B cell (primary cell): ENCODE data around the gene TBX1.

ENCODE experiments used
- EZH2 ChIP-seq: IDR thresholded peaks from 2 replicates; pipeline ENCODE4 v1.6.1; 2012; ENCODE audit warnings: borderline replicate concordance, low read depth, mild to moderate bottlenecking, moderate library complexity, low read length; ENCODE audit not compliant: insufficient read depth, poor library complexity, severe bottlenecking
- TF ChIP-seq, protein P1 (sequence below): fragments of 200-600 bp; IDR thresholded peaks from one replicate; pipeline ENCODE4 v1.8.0; 2022; ENCODE audit warnings: antibody characterized with exemption, mild to moderate bottlenecking

DNA sequence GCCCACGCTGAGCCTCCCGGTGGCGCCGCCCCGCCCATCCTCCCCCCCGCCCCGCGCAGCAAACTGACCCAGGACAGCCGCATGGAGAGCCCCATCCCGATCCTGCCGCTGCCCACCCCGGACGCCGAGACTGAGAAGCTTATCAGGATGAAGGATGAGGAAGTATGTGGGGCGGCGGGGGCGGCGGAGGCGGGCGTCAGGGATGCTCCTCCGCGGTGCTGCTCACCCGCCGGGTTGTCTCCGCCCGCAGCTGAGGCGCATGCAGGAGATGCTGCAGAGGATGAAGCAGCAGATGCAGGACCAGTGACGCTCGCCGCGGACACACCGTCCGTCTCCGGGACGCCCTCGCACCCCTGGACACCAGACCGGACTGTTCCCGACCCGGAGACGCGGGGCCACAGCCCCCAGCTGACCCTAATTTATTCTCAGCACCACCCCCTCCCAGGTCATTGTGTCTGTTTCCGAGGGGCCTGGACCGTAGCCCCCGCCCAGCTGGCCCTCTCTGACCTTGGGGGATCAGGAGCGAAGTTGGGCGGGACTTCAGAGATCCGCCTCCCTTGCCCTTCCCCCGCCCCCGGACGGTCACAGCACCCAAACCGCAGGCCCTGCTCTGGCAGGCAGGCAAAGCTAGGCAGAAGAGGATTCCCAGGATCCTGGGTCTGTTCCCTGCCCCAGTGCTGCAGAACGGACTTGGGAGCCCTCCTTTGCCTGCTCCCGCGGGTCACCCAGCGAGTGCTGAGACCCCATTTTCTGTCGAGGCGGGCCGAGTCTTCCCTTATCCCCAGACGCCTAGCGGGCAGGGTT, 38.2 kb upstream of the TBX1 start:
- TF ChIP-seq, protein P1, sequence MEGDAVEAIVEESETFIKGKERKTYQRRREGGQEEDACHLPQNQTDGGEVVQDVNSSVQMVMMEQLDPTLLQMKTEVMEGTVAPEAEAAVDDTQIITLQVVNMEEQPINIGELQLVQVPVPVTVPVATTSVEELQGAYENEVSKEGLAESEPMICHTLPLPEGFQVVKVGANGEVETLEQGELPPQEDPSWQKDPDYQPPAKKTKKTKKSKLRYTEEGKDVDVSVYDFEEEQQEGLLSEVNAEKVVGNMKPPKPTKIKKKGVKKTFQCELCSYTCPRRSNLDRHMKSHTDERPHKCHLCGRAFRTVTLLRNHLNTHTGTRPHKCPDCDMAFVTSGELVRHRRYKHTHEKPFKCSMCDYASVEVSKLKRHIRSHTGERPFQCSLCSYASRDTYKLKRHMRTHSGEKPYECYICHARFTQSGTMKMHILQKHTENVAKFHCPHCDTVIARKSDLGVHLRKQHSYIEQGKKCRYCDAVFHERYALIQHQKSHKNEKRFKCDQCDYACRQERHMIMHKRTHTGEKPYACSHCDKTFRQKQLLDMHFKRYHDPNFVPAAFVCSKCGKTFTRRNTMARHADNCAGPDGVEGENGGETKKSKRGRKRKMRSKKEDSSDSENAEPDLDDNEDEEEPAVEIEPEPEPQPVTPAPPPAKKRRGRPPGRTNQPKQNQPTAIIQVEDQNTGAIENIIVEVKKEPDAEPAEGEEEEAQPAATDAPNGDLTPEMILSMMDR, result no peak
- TF ChIP-seq EZH2, result no peak
